ENCODE data around the gene WDR89.

DNA sequence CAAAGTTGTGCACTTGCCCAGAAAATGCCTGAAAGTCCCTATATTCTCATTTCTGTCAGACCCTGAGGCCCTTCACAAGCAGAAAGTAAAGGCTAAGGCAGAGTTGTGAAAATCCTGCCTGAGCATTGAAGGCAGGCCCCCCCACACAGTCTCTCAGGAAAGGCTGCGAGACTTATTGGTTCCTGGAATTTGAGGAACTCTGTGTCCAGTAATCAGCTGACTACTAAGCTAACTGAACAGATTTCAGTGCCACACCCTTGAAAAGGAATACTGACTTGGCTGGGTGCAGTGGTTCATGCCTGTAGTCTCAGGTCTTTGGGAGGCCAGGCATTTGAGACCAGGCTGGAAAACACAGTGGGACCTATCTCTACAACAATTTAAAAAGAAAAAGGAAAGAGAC is 77.4 kb downstream of the WDR89 start:
- TF ChIP-seq POLR2A (IDR thresholded peaks at IDR 0.05) (no peak), POLR2AphosphoS5 (IDR thresholded peaks at IDR 0.05) (no peak)
- TF ChIP-seq, protein P1, sequence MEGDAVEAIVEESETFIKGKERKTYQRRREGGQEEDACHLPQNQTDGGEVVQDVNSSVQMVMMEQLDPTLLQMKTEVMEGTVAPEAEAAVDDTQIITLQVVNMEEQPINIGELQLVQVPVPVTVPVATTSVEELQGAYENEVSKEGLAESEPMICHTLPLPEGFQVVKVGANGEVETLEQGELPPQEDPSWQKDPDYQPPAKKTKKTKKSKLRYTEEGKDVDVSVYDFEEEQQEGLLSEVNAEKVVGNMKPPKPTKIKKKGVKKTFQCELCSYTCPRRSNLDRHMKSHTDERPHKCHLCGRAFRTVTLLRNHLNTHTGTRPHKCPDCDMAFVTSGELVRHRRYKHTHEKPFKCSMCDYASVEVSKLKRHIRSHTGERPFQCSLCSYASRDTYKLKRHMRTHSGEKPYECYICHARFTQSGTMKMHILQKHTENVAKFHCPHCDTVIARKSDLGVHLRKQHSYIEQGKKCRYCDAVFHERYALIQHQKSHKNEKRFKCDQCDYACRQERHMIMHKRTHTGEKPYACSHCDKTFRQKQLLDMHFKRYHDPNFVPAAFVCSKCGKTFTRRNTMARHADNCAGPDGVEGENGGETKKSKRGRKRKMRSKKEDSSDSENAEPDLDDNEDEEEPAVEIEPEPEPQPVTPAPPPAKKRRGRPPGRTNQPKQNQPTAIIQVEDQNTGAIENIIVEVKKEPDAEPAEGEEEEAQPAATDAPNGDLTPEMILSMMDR (IDR thresholded peaks at IDR 0.05 in 8 of 11, conservative IDR thresholded peaks at IDR 0.05 in 3 of 11): no peak

Measured in spleen (tissue), 7 donors.